NCI-H2029 treated with DMSO at 0.1 percent for 48 hours (cell line): ENCODE results near the gene RPTOR.

Experiments
- DNase-seq: peaks from one replicate; lab custom pipeline; 2025; lab: John Stamatoyannopoulos, UW

Gene RPTOR

GRCh38 chr17:80930335-80931279 is 386.0 kb downstream of the RPTOR start:
- DNase-seq, result no peak

DNA sequence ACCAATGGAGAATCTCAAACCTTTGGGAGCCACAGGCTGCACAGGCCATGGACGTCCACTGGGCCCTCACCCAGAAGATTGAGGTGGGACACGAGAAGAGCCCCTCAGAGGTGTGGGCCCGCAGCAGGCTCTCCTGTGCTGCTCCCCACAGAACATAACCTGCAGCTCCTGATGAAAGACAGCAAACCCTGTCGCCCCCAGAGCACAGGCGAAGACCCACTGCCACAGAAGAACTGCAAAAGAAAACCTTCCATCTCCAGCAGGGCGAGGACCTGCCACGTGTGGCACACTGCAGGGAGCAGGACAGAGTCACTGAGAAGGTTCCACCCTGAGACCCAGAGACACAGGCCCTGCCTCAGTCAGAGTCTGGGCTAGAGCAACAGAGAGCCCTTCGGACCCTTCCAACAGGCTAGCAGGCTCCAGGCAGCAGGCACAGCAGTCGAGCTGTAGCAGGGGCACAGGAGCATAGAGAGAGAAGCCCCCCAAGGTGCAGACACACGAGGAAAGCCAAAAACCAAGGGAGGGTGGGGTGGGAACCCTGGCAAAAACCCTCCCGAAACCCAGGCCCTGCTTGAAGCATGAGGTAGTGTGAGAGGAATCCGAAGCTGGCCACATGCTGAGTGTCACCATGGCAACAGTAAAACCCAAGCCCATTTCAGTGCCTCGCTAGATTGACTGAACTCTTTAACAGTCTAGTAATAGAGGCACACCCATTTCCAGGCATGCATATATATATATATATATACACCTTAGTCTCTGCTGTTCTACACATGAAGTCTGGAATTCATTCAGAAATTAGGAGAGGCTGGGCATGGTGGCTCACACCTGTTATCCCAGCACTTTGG is 387.0 kb downstream of the RPTOR start:
- DNase-seq, result no peak

GRCh38 chr17:80935526-80935925 is 390.9 kb downstream of the RPTOR start:
- no peak for DNase-seq

- no peak for DNase-seq
These were observed 391.6 kb downstream of the RPTOR start for GRCh38 chr17:80936218-80936617.

DNA sequence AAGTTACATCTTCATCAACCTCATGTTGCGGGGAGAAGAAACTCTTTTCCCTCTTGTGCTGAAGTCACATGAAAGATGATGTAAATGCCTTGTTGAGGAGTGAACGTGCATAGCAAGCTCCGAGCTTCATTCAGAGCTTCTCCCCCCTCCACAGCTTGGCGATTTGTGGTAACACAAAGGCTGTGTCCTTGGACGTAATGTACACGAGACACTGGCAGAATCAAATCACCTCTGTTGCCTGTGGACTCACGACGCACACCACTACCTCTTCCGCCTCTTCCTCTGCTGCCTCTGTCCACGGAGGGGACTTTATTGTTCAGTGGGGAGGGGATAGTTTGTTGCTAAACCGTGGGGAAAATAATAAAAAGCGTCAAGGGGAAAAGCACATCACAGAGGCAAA is 392.1 kb downstream of the RPTOR start:
- DNase-seq, result no peak

- no peak for DNase-seq
These were observed 393.1 kb downstream of the RPTOR start for GRCh38 chr17:80937462-80938381.

GRCh38 chr17:80938556-80938955 is 393.9 kb downstream of the RPTOR start:
- DNase-seq, result no peak

GRCh38 chr17:80939151-80940145 is 394.8 kb downstream of the RPTOR start:
- no peak for DNase-seq

DNA sequence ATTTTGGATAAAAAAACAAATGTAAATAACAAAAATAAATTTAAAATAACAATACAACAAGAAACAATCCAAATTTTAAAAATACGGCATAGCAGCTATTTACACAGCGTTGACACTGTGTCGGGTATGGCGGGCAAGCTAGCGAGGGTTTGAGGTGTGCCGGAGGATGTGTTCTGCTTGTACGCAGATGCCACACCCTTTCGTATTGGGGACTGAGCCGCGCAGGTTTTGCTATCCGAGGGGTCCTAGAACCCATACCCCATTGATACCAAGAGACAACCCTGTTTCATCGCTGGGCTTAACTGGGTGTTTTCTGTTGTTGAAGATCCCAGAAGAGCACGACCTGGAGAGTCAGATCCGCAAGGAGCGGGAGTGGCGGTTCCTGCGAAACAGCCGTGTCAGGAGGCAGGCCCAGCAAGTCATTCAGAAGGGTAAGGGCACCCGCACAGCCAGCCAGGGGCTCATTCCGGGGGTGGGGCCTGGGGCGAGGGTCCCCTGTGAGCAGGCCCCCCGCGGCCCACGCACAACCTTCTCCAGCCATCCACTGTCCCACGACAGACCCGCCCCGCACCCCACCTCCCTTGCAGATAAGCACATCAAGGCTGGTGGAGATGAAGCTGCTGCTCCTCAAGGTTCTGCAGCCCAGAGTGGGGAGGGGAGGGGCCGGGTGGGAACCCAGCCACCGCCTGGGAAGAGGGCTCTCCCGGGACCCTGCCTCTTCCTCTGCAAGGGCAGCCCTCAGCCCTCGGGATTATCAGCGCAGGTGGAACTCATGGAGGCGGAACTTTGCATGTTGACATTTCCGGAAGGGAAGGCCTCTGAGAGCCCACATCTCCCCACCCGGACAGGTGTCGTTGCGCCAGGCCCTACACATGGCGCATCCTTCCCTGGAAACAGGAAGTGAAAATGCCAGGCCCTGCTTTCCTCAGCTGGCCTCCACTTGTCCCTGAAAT is 395.8 kb downstream of the RPTOR start:
- DNase-seq, result no peak

DNA sequence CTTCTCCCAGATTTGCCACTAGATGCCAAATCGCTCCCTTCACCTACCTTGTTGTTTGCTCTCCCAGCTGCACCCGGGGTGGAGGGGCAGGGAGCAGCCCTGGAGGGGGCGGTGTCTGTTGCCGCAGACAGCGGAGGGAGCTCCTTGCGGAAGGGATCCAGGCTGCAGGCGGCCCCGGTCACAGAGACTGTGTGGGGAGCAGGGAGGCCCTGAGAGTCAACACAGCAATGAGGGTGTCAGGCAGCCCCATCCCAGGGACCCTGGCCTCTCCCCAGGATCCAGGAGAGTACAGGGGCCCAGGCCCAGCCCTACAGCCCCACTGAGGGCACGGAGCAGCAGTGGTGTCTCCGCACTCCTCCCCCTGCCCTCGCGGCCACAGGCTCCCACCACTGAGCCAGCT is 396.5 kb downstream of the RPTOR start:
- no peak for DNase-seq

DNA sequence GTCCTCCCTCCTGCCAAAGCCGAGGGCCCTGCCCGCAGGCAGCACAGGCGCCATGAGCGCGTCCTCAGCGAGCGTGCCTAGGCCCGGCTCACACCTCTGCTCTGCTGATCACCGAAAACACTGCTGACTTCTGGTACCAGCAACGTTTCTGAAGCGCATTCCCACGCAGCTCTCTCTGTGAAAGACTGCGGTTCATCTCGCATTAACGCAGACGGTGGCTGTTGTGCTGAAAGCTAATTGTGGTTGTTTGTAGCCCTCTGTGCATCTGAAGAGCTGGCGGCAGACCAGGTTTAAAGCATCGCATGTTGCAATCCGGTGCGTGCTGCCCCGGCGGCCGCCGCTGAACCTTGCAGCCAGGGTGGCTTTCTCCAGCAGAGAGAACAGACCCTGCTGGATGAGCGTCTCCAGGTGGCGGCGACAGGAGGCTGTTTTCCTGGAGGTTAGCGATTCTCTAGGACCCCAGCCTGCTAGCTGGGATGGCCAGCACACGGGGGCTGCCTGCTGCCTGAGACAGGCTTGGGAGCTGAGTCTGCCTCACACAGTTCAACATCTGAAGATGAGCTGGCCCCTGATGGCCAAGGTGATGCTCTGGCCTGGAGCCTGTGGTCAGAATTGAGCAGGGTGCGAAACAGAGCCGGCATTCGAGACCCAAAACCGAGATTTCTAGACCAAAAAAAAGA is 397.2 kb downstream of the RPTOR start:
- no peak for DNase-seq

- DNase-seq, result no peak
These were observed 398.0 kb downstream of the RPTOR start for GRCh38 chr17:80942423-80943345.

DNA sequence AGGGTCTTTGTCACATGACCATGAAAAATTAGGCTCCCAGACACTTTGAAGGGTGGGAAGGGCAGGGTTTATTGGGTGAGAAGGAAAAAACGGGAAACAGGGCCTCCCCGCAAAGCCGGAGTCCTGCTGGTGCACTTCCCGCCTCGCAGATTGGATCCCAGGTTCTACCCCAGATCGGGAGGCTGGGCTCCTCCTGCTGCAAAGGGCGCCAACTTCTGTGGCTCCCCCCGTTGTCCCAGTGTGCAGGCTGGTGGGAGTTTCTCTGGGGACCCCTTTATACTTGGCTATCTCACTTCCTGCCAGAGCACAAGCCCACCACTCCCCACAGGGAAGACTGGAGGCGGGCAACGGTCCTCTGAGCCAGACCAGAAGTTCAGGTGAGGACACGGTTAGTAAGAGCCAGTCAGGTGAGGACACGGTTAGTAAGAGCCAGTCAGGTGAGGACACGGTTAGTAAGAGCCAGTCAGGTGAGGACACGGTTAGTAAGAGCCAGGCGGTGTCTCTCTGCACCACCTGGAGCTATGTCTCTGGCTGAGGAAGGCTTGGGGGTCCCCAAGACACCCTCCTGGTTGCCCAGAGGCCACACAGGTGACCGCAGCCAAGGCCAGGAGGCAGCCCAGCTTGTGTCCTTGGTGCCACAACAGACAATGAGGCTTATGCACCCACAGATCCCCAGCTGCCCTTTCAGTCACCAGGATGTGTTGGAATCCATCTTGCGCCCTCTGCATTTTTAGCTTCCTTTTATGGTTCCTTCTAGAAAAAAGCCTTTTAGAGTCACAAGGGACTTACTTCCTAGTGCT is 398.9 kb downstream of the RPTOR start:
- no peak for DNase-seq

GRCh38 chr17:80944326-80944725 is 399.7 kb downstream of the RPTOR start:
- DNase-seq, result no peak

- no peak for DNase-seq
These were observed 401.1 kb downstream of the RPTOR start for GRCh38 chr17:80945736-80946135.

- DNase-seq, result no peak
These were observed 401.8 kb downstream of the RPTOR start for GRCh38 chr17:80946449-80946848.
